Measurements from ENCODE around the gene SKAP1.
"Not testable (repeated sequence)": the region's sequence is repeated elsewhere in the genome, so short reads cannot be mapped to it uniquely, and the experiment has no call there.

The SKAP1 gene

DNA sequence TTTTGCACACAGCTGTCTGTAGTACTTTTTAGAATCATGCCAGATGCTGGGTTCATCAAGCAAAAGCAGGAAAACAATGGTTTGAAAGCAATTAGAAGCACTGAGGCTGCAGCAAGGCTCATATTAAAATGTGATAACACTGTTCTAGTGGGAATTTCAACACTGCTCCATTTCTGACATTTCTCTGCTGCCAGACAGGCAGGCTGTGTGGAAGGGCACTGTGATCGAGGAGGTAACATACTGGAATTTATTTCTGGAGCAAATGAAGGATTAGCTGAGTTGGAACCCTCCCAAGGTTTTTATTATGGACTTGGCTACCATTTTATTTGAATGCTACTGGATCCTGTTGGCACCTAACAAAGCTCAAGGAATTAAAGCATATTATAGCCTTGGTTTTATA lies 66.9 kb downstream of the SKAP1 start:
- no peak for DNase-seq

DNA sequence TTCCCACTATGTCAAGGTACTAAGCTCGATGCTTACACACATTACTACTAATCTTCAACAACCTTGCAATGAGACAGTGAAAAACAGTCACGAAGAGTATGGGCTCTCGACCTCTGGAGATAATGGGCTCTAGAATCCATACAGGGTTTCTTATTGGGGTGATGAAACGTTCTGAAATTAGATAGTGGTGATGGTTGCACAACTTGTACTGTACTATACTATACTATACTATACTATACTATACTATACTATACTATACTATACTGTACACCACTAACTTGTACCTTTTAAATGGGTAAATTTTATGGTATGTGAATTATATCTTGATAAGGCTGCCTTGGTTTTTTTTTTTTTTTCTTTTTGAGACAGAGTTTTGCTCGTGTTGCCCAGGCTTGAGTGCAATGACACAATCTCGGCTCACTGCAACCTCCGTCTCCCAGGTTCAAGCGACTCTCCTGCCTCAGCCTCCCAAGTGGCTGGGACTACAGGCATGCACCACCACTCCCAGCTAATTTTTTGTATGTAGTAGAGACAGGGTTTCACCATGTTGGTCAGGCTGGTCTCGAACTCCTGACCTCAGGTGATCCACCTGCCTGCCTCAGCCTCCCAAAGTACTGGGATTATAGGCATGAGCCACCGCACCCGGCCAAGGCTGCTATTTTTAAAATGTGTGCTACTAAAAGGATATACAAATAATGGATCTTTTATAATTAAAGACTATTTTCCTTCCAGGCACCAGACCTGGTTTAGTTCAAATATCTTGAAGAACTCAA lies 69.0 kb downstream of the SKAP1 start:
- DNase-seq, result not testable (repeated sequence)

DNA sequence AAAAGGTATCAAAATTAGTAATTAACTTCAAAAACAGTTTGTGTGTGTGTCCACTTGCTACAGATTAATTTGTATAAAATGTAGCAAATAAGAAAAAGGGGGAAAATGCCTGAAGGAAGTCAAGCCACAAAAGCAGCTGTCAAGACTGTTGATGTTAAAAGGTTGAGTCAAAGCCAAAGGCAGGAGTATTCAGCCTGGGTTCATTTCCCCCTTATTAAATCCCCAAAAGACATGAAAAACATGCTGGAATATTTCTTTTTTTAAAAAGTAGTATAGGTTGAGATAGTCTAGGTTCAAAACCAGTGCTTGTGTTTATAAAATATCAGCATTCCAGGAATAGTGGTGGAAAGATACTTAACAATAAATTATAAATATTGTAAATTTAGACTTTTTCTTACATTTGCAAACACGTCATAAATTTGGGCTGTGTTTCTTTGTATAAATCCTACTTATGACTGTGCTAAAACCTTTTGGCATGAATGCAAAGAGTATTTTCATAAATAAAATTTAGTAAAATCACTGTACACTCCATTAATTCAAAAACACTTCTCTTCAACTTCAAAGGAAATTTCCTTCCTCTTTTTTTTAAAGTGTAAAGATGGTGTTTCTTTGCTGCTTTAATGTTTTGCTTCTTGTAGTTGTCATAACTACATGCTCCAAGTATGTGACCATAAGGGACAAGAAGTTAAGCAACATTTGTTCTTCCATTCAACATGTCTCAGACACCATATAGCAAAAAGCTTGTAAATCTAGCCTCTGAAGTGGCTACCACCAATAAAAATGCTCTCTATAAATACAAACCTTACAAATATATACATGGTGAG lies 72.0 kb downstream of the SKAP1 start:
- no peak for DNase-seq

DNA sequence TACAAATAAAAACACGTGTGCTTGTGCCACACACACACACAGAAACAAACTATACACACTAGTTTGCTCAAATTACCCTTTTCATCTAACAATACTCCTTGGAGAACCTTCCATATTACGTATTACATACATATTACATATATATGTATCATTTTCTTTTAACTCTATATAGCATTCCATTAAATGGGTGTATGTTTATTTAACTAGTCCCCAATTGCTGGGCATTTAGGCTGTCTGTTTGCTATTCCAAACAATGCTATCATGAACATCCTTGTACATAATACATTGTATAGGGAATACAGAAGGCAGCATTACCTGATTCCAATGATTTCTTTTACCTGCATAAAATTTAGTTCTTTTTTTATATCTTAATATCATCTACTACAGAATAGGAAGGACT lies 73.1 kb downstream of the SKAP1 start:
- no peak for DNase-seq

DNA sequence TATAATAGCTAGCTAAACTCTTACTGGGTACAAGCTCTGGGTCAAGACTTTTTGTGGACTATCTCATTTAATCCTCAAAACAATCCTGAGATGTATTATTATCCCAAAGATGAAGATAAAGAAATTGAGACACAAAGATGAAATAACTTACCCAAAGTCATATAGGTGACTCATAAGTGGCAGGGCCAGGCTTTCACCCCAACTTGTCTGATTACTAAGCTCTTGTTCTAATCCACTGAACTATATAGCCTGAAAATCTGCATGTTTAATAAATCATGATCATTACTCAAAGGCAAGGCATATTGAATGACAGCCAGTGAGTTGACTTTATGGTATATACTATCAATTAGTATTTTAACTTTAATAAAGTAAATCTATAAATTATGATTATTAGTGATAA lies 77.4 kb downstream of the SKAP1 start:
- DNase-seq, result no peak

DNA sequence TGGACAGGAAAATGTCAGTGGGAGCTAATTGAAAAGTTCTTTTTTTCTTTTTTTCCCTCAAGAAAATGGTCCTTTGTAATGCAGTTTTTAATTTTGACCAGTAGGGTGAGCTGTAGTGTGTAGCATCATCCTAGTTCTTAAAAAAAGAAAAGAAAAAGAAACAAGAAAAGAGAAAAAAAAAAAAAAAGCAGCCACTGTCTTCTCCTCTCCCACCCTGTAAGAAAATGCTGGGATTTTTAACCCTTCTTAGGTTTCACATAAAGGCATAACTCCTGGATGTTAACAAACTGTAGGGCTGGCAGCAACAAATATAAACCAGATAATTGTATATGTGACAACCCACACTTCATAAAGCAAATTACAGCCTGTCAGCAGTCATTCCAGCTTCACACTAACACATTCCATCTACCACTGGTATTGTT lies 78.1 kb downstream of the SKAP1 start:
- DNase-seq, result peak; percentile 57

DNA sequence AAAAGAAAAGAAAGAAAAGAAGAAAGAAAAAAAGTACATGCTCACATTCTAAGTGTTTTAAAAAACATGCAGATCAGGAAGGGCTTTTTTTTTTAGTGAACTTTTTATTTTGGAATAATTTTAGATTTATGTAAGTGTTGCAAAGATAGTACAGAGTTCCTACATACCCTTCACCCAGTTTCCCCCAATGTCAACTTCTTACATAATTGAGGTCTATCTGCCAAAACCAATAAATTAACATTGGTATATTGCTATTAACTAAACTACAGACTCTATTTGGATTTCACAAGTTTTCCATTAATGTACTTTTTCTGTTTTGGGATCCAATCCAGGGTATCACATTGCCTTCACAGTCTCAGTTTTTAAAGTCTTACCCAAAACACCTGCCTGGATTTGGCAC lies 81.7 kb downstream of the SKAP1 start:
- DNase-seq, result no peak

DNA sequence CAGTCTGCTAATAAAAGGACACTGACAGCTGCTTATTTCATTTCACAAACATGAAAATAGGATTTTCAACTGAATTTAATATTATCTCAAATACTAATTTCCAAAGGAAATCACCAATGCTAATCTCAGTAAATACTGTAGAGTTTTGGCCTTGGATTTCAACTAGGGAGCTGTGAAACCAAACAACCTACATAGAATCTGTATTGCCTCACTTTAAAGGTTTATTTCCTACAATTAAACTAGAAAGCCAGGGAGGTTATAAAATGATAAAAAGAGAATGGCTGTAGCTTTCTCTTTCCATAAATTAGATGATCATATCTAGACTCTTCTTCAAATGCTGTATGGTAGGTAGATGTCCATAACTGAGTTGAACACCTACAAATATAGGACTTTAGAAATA lies 82.8 kb downstream of the SKAP1 start:
- DNase-seq, result no peak

DNA sequence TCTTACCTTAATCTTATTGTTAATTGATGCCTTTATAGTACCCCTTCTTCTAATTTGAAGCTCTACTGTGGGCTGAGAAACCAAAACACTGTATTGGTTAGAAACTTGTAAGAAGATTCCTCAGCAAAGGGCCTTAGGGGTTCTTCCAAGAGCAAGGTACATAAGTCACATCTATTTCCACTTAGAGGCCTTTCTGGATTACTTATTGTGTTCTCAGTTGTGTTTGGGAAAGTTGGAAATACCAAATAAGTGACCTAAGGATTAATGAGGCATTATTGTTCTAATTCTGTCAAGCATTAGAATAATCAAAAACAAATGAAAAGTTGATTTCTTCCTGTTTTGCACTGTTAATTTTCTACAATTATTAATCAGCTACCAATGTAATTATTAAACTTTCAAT lies 85.8 kb downstream of the SKAP1 start:
- DNase-seq, result no peak

DNA sequence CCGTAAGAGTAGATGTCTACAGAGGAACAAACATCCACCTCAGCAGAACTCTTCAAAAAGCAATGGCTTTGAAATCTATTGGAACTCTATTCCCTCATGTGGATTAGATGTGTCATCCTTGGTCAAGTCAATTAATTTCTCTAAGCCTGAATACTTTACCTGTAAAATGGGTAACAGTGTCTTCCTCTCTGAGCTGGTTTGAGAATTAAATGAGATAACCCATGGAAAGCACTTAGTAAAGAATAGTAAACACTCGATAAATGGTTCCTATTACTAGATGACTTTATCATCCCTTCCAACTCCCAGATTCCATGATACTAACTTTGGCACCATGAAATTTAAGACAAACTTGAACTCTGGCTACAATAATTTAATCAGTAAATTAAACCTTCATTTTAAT lies 89.1 kb downstream of the SKAP1 start:
- DNase-seq, result no peak

DNA sequence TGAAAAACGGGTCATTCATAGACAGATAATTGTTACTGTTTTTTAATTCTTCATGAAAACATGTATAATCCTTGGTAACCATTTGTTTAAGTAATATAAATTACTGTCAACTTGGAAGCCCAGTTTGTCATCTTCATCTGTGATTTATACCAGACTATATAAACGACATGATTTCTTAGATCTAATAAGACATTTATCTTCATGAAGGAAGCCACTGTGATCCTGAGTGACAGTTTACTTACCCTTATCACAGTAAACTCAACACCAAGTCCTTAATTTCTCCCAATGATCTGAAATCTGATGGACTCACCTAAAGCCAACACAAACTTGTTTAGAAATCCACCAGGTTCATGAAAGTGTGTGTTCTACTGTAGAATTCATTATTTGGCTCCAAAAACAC lies 91.3 kb downstream of the SKAP1 start:
- no peak for DNase-seq

DNA sequence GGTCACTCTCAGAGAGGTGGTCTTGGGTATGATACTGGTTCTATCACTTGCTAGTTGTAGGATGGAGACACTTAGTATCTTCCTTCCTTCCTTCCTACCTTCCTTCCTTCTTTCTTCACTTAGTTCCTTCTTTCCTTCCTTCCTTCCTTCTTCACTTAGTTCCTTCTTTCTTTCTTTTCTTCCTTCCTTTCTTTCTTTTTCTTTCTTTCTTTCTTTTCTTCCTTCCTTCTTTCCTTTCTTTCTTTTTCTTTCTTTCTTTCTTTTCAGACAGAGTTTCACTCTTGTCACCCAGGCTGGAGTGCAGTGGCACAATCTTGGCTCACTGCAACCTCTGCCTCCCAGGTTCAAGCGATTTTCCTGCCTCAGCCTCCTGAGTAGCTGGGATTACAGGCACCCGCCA lies 92.1 kb downstream of the SKAP1 start:
- not testable (repeated sequence) for DNase-seq

DNA sequence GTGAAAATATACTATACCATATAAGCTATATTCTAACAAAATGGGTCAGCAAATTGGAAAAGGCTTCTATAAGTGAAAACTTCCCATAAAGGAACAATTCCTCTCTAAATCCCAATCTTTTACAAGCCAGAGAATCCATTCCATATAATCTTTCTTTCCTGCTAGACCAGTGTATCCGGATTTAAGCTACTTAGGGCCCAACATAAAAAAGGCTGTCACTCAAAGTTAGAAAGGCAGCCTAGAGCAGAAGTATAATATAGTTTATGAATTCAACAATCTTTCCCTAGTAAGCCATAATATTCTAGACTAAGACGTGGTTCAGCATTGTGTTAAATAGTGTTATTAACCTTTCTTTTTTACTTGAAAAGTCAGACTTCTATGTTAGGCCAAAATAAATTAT lies 93.0 kb downstream of the SKAP1 start:
- DNase-seq, result no peak

DNA sequence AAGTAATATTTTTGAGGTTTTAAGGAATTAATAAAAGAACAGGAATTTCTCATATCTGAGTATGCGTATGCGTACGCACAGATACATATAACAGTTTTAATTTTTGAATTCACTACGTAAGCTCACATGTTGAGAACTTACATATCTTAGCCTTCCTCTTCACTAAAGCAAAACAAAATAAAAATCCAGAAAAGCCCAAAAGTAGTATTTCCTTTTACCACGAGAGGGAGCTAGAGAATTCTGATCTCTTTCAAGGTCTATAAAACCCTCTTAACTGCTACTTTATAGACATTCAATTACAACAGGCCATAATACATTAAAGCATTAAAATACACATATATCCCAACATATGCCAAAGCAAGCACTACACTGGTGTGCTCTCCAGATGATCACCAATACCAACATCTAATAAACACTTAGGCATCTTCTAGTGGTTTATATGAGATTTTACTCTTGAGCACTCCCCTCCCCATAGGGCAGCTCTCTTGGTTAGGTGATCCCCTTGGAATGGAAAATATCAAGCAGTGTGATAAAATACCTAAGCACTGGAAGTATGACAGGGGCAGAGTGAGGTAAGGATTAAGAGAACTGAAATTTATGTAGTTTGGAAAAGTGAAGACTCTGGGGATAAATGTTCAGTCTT lies 94.0 kb downstream of the SKAP1 start:
- DNase-seq, result peak; percentile 87

DNA sequence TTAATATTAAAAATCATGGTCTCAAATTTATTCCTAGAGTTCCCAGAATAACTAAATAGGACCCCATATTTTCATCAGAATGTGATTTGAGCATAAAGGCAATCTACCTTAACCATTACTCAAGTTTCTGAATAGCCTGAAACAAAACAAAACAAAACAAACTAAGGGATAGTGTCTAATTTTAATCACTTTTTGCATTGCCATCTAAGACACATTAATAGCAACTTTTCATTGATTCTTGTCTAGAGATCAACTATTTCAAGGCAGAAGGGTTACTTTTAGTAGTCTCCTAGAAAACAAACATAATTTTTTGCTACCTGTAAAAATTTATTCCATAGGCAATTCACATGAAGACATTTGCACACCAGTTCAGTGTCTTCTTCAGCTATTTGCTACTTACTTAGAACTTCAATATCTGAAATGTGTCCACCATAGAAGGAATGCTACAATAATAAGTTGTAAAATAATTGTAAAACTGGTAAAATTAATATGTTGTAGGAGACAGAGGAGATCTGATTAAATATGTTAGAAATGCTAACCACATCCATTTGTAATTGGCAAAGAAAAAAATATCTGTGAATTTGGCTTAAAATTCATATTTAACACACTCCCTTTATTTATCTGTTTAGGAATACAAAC lies 94.7 kb downstream of the SKAP1 start:
- DNase-seq, result no peak

DNA sequence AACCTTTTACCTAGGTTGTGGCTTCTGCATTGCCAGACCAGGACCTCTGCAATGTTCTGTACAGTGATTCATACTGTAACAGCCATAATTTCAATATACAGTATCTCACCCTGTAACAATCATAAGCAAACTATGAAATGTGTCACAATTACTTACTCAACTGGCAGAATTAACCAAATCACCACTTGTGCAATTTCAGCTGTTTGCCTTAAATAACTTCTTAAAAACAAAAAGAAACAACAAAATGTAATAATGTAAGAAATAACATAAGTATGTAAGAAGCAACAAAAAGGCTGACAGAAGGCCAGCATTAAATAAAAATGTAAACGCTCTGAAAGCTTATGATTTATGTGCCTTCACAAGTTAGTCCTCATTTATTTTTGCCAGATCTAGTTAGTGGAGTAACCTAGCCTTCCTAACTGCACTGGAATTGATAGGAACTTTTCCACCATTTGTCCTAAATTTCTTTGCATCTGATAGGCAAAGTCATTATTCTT lies 96.9 kb downstream of the SKAP1 start:
- DNase-seq, result no peak

DNA sequence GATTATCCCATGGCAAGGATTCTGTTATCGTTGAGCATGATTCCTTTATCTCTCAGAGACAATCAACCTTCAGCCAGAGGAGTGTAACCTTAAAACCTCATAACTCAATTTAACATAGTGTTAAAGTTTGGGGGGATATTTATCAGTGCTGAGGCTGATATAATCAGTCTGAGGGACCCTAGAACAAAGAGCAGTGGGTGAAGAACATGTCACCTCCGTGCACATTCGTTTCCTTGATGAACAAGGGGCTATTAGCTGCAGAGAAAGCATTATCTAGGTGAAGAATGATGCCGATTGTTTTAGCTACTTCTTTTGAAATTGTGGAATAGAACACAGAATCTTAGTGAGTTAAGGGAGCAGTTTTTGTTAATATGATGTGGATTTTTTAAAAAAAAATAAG lies 99.1 kb downstream of the SKAP1 start:
- no peak for DNase-seq

DNA sequence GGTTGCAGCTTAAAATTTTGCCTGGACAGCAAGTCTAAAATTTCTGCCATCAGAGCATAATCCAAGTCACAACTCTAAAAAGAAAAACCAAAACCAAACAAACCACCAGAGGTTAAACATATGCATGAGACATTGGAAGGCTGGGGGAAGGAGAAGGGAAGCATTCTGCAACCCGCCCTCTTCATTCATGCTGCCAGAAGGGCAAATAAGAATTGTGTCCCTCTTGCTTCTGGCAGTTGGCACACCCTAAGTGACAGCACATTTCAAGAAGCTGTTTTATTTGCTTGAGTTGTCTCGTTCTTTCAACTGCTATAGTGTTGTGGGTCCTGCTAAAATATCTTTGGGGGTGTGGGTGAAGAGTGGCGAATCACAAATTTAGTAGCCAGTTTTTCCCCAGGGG lies 99.6 kb downstream of the SKAP1 start:
- no peak for DNase-seq

DNA sequence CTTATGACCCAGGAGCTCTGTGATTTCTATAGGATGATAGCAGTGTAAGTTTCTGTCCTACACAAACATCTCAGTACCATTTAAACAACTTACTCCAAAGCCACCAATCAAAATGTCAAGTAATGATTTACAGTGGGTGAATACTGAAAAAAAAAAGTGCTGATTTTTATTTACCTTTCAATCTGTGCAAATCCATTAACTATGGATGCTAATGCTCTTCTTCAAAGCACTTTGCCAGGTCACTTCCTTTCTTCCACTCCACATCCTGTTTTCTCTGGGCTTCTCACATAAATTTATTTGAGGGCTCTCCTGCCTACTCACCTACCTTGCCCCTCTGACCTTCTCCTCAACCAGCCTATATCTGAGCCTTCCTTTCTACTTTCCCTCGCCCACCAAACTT lies 101.6 kb downstream of the SKAP1 start:
- DNase-seq, result no peak

DNA sequence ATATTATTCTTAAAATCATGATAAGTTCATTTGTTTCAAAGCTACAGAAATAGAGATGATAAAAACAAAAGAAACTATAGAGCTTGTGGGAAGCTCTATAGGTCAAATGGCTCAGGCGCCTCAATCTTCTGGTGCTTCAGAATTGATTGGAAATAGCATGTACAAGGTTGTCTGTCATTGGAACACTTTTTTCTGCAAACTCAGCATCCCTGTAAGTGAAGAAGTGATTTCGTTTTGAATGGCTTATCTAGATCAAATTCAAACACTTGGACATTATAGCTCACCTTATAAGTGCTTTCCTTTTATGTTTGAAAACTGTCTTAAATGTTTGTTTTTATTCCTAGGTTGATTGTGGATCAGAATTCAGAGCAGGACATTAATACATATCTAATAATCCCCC lies 103.7 kb downstream of the SKAP1 start:
- no peak for DNase-seq

DNA sequence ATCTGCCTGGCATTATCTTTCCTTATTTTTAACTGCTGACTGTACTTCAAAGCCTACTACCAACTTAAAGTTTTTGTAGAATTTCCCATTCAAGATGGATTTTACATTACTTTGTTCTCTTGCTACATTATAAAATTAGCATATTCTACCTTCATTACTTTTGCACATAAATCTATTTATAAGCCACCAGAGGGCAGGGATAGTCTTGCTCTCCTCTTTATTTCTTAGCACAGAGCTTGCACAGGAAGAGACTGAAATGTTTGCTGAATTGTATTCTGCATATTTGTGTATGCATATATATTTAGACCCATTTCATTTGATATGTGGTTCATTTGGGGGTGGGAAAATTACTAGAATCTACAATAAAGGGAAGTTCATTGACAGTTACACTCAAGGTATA lies 108.0 kb downstream of the SKAP1 start:
- DNase-seq, result no peak

DNA sequence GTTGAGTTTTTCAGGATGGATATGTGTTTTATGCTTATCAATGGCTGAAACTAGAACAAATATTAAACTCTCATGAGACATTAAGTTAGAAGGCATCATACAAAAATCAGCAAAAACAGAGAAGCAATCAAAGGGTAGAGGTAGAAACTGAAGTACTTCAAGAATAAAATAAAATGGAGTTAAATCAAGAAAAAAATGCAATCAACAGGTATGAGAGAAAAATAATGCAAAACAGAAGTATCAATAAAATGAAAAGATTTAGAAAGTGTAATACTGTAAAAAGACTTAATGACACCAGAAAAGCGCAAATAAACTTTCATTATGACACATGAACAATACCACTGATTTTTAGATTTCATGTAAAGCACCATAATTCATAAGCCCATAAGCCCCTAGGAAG lies 112.3 kb downstream of the SKAP1 start:
- no peak for DNase-seq

DNA sequence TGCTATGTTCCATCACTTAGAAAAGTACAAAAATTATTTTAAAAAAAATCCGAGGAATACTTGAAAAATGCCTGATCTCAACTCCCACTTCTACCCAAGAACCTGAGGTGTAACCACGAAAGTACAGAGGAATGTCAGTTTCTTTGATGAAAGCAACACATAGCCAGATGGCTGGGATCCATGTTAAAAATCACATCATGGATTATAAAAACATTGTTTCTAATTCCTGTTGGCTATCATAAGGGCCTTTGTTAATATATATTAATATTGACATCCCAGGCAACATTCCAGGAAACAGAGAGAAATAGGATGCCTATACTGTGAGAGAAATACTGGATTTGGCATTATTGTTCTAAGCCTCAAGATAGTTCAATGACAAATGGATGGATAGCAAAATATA lies 115.3 kb downstream of the SKAP1 start:
- no peak for DNase-seq

All from eye (tissue), 1 donor.